GM23338 (cell line): ENCODE measurements around the gene UBE2QL1.

Experiments
- CTCF ChIP-seq, 2 experiments: fragments of 200-600 bp in 1 of 2; sonication (generic) in 1 of 2; conservative IDR thresholded peaks; 2 replicates each; pipeline versions ENCODE4 v1.5.1 to v1.6.1; 2016 to 2017; ENCODE audit warnings: antibody characterized with exemption in 2 of 2, low read depth in 2 of 2, mild to moderate bottlenecking in 2 of 2, moderate library complexity in 1 of 2
- EZH2 ChIP-seq: fragments of 200-600 bp; sonication (generic); IDR thresholded peaks from one replicate; pipeline ENCODE4 v1.8.0; 2017; ENCODE audit warnings: antibody characterized with exemption, mild to moderate bottlenecking, low read depth; ENCODE audit not compliant: unreplicated experiment

- TF ChIP-seq CTCF (conservative IDR thresholded peaks at IDR 0.05; ENCODE audit: low read depth in 2 of 2), result no peak
- TF ChIP-seq EZH2, result no peak
Measured at GRCh38 chr5:6399980-6400910, 48.4 kb upstream of the UBE2QL1 start.
